Heart left ventricle (tissue), 13 donors: Measurements from ENCODE around the gene COL24A1.

Experiments
- CTCF ChIP-seq, 12 donors: fragments of 200-600 bp; sonication (generic) in 4 of 12; IDR thresholded peaks; one replicate each; pipeline versions ENCODE4 v1.5.0 to v1.8.0; 2018 to 2022; ENCODE audit warnings: antibody characterized with exemption in 12 of 12, mild to moderate bottlenecking in 5 of 12
- POLR2A ChIP-seq, 2 donors: fragments of 450-650 bp; IDR thresholded peaks; one replicate each; pipeline ENCODE4 v1.6.1; 2017; ENCODE audit warnings: antibody characterized with exemption in 2 of 2, mild to moderate bottlenecking in 2 of 2, moderate library complexity in 2 of 2
- donor health status: ischemic (EF 13 %, LVEDD 7.1; RV severe dilation, severe dysfunction).
- donor health status: DM: no; HTN: yes; CAD: no.
- donor health status: DM: no; HTN: no; CAD: no.
- donor health status: ischemic (EF 25% LVEDD 6.9; RV normal size, moderate dysfunction).
- donor health status: ischemic (EF 25% LVEDD 5.7; RV mildly dilated, moderate dysfunction).
- donor health status: ischemic (EF 35%, LVEDD 5.7; RV mildly dilated, moderate dysfunction).
- donor health status: nonischemic (EF 11% LVEDD 7.7; RV severe dilation, severe dysfunction).
- donor health status: DM: yes; HTN: yes; CAD: no.
- donor health status: PGD.
- donor health status: ischemic (EF 29% LVEDD 5.4; RV normal size, mild dysfunction).
- donor health status: nonischemic (EF 23%, LVEDD 6.1; RV moderate dilation, normal function).

- no peak for TF ChIP-seq CTCF (IDR thresholded peaks at IDR 0.05)
- TF ChIP-seq POLR2A (IDR thresholded peaks at IDR 0.05), result no peak
Measured at GRCh38 chr1:86183810-86184209, 27.2 kb upstream of the COL24A1 start.
